SIG-M5 treated with dmso at 0.1 percent for 504 hours (cell line): ENCODE data around the gene SLC27A1.
"Not testable (repeated sequence)": the region's sequence is repeated elsewhere in the genome, so short reads cannot be mapped to it uniquely, and the experiment has no call there.

ENCODE experiments used
- DNase-seq: peaks from one replicate; lab custom pipeline; 2025; ENCODE audit not compliant: unreplicated experiment; lab: John Stamatoyannopoulos, UW

SLC27A1 gene

GRCh38 chr19:17510220-17510993, 40.1 kb downstream of the SLC27A1 start:
- DNase-seq = no peak

- DNase-seq = peak; percentile 86
Measured at GRCh38 chr19:17511724-17512573, 41.6 kb downstream of the SLC27A1 start.

- no peak for DNase-seq
Measured at GRCh38 chr19:17512574-17512939, 42.2 kb downstream of the SLC27A1 start.

GRCh38 chr19:17515408-17516149, 45.3 kb downstream of the SLC27A1 start:
- no peak for DNase-seq

GRCh38 chr19:17517898-17518297, 47.6 kb downstream of the SLC27A1 start:
- DNase-seq = no peak

- DNase-seq = not testable (repeated sequence)
Measured at GRCh38 chr19:17518654-17519053, 48.3 kb downstream of the SLC27A1 start.

- no peak for DNase-seq
Measured at GRCh38 chr19:17519967-17520366, 49.6 kb downstream of the SLC27A1 start.

- no peak for DNase-seq
Measured at GRCh38 chr19:17520865-17521264, 50.5 kb downstream of the SLC27A1 start.

GRCh38 chr19:17522988-17523872, 52.9 kb downstream of the SLC27A1 start:
- peak; percentile 95 for DNase-seq

- DNase-seq = no peak
Measured at GRCh38 chr19:17524651-17525050, 54.3 kb downstream of the SLC27A1 start.

- DNase-seq = no peak
Measured at GRCh38 chr19:17525141-17525540, 54.8 kb downstream of the SLC27A1 start.

GRCh38 chr19:17526922-17527321, 56.6 kb downstream of the SLC27A1 start:
- no peak for DNase-seq

- DNase-seq = no peak
Measured at GRCh38 chr19:17527326-17527725, 57.0 kb downstream of the SLC27A1 start.

- DNase-seq = no peak
Measured at GRCh38 chr19:17528610-17529009, 58.3 kb downstream of the SLC27A1 start.

- no peak for DNase-seq
Measured at GRCh38 chr19:17529239-17530158, 59.2 kb downstream of the SLC27A1 start.

- DNase-seq = no peak
Measured at GRCh38 chr19:17530586-17530985, 60.3 kb downstream of the SLC27A1 start.

- DNase-seq = no peak
Measured at GRCh38 chr19:17532116-17532515, 61.8 kb downstream of the SLC27A1 start.

GRCh38 chr19:17532557-17532956, 62.2 kb downstream of the SLC27A1 start:
- DNase-seq = no peak

- no peak for DNase-seq
Measured at GRCh38 chr19:17534767-17535166, 64.4 kb downstream of the SLC27A1 start.
